Measurements from ENCODE around the gene MEAF6. TPM values are rescaled to one million over a fixed set of nuclear protein-coding genes. Genes with fewer than 3 reads are reported as not detected.

MEAF6 gene
- total RNA-seq, 1 donor = 60.9 TPM

- TF ChIP-seq, protein P1, sequence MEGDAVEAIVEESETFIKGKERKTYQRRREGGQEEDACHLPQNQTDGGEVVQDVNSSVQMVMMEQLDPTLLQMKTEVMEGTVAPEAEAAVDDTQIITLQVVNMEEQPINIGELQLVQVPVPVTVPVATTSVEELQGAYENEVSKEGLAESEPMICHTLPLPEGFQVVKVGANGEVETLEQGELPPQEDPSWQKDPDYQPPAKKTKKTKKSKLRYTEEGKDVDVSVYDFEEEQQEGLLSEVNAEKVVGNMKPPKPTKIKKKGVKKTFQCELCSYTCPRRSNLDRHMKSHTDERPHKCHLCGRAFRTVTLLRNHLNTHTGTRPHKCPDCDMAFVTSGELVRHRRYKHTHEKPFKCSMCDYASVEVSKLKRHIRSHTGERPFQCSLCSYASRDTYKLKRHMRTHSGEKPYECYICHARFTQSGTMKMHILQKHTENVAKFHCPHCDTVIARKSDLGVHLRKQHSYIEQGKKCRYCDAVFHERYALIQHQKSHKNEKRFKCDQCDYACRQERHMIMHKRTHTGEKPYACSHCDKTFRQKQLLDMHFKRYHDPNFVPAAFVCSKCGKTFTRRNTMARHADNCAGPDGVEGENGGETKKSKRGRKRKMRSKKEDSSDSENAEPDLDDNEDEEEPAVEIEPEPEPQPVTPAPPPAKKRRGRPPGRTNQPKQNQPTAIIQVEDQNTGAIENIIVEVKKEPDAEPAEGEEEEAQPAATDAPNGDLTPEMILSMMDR (IDR thresholded peaks at IDR 0.05; ENCODE audit: insufficient read depth, low read depth, low read length) = no peak
- H3K4me3 ChIP-seq (ENCODE audit: low read depth, low read length) = no peak overlapping the region
- peak; percentile 25 for DNase-seq (ENCODE audit: low read depth)
Measured at GRCh38 chr1:37448691-37449417, 65.7 kb downstream of the MEAF6 start.

GRCh38 chr1:37448185-37448584, 66.4 kb downstream of the MEAF6 start:
- no peak overlapping the region for H3K4me3 ChIP-seq (ENCODE audit: low read depth, low read length)
- no peak for DNase-seq (ENCODE audit: low read depth)
- TF ChIP-seq, protein P1 (IDR thresholded peaks at IDR 0.05; ENCODE audit: insufficient read depth, low read depth, low read length) = no peak

DNA sequence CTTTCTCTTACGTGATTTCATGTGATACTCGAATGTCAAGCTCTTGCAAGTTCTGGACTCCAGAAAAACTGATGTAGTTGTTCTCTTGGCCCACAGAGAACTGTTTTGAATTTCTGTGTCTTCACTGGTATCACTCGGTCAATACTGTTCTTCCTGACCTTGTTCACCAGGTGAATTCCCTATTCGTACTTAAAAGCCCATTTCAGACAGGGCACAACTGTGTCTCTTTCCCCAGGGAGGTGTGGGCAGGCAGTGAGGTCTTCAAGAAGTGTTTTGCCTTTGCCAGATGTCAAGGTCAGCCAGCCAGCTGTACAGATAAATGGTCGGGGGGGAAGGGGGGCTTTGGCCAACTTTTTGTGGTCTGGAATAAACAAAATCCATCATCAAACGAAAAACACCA, 67.7 kb downstream of the MEAF6 start:
- H3K4me3 ChIP-seq (ENCODE audit: low read depth, low read length) = no peak overlapping the region
- TF ChIP-seq, protein P1 (IDR thresholded peaks at IDR 0.05; ENCODE audit: insufficient read depth, low read depth, low read length) = no peak
- no peak for DNase-seq (ENCODE audit: low read depth)

DNA sequence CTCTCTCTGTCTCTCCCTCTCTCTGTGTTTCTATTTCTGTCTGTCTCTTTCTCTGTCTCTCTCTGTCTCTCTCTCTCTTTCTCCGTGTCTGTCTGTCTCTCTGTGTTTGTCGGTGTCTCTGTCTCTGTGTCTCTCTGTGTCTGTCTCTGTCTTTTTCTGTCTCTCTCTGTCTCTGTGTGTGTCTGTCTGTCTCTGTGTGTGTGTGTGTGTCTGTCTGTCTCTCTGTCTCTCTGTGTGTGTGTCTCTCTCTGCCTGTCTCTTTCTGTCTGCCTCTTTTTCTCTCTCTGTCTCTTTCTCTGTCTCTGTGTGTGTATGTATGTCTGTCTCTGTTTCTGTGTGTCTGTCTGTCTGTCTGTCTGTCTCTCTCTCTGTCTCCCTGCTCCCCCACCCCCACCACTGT, 71.9 kb downstream of the MEAF6 start:
- TF ChIP-seq, protein P1 (IDR thresholded peaks at IDR 0.05; ENCODE audit: insufficient read depth, low read depth, low read length) = no peak
- no peak for DNase-seq (ENCODE audit: low read depth)
- H3K4me3 ChIP-seq (ENCODE audit: low read depth, low read length) = no peak overlapping the region

Small RNAs within 50 kb of the gene (small RNA-seq; reads per million reads assigned to genes)
- gene AL034379.1 = not detected
- 0.56 reads per million for gene MIR5581

Other genes starting within 250 kb of the MEAF6 start
- 21.6 and 38.9 TPM in 2 replicates for gene ZC3H12A, start 40.2 kb downstream of the MEAF6 start, total RNA-seq
- 9.5 and 11.6 TPM in 2 replicates for gene SNIP1, start 39.5 kb upstream of the MEAF6 start, total RNA-seq
- gene DNALI1, start 42.2 kb upstream of the MEAF6 start, total RNA-seq = 7.1 and 7.3 TPM in 2 replicates
- gene GNL2, start 81.2 kb upstream of the MEAF6 start, total RNA-seq = 77.7 and 85.4 TPM in 2 replicates
- gene RSPO1, start 120.1 kb upstream of the MEAF6 start, total RNA-seq = not detected in 2 replicates
- gene CDCA8, start 177.8 kb upstream of the MEAF6 start, total RNA-seq = 6.1 and 14.2 TPM in 2 replicates

Measured in fibroblast of villous mesenchyme (primary cell).